ENCODE data around the gene TPM1. TPM values are rescaled to one million over a fixed set of nuclear protein-coding genes. Genes with fewer than 3 reads are reported as not detected.

TPM1 gene
- total RNA-seq, 1 experiment from 2014 or later: 298 TPM

GRCh38 chr15:63067976-63068743, 25.6 kb downstream of the TPM1 start:
- Histone ChIP-seq H3K27me3 (ENCODE audit: control insufficient read depth, insufficient read depth, low read length) (no peaks in the 10 kb centered on the region), H3K9me3 (ENCODE audit: control insufficient read depth, insufficient read depth, low read depth, low read length) (no peaks in the 10 kb centered on the region), H3K4me1 (ENCODE audit: control insufficient read depth, insufficient read depth, low read length) (no peaks in the 10 kb centered on the region), H3K27ac (ENCODE audit: low read length) (no peak overlapping the region), H3K36me3 (ENCODE audit: control insufficient read depth, insufficient read depth, low read length) (peaks cover 19% of the 10 kb centered on the region), H3K4me3 (ENCODE audit: low read depth in 2 of 2, low read length in 2 of 2) (no peak overlapping the region)
- ChIA-PET CTCF (no interaction called here), POLR2A (no interaction called here)
- no peak for TF ChIP-seq TCF7L2 (IDR thresholded peaks at IDR 0.05; ENCODE audit: low read depth, low read length)
- 0 out of 2 replicates have a peak, but pooled peaks have one; percentile 51 for TF ChIP-seq POLR2AphosphoS5 (IDR thresholded peaks at IDR 0.05; ENCODE audit: low read depth, low read length)
- TF ChIP-seq REST (IDR thresholded peaks at IDR 0.05; ENCODE audit: insufficient read depth in 1 of 2, low read depth in 2 of 2, low read length in 1 of 2): no peak
- TF ChIP-seq, protein P1, sequence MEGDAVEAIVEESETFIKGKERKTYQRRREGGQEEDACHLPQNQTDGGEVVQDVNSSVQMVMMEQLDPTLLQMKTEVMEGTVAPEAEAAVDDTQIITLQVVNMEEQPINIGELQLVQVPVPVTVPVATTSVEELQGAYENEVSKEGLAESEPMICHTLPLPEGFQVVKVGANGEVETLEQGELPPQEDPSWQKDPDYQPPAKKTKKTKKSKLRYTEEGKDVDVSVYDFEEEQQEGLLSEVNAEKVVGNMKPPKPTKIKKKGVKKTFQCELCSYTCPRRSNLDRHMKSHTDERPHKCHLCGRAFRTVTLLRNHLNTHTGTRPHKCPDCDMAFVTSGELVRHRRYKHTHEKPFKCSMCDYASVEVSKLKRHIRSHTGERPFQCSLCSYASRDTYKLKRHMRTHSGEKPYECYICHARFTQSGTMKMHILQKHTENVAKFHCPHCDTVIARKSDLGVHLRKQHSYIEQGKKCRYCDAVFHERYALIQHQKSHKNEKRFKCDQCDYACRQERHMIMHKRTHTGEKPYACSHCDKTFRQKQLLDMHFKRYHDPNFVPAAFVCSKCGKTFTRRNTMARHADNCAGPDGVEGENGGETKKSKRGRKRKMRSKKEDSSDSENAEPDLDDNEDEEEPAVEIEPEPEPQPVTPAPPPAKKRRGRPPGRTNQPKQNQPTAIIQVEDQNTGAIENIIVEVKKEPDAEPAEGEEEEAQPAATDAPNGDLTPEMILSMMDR (IDR thresholded peaks at IDR 0.05): no peak
- DNase-seq (ENCODE audit: low read depth, low spot score): no peak
- no TSS peak for BruUV-seq (replicated peaks)
- ATAC-seq: no peak
- in situ Hi-C loops (cut with HindIII; ENCODE audit: low pct_unique_long_range_greater_than_20kb, low sequenced_read_pairs) (no loop called here), intact Hi-C loops (cut with micrococcal nuclease; ENCODE audit: unreplicated experiment) (no loop called here)

DNA sequence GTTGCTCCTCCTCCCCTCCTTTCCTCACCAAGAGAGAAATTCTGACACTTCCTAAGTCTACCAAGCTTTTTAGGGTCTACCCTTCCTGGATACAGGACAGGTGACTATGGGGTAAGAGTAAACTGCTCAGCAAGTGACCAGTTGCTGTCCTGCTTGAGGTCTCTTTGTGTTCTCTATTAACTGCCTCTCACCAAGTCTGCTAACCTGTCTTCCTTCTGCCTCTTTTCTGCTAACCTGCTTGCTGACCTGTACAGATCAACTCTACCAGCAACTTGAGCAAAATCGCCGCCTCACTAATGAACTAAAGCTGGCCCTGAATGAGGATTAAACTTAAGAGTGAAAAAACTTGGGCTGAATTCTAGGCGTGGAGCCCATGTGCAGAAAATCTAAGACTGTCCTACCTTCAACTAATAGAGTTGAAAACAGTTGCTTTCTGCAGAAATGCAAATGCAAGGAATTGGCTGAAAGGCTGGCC, 27.1 kb downstream of the TPM1 start:
- no TSS peak for BruUV-seq (replicated peaks)
- ATAC-seq (no peak), DNase-seq (ENCODE audit: low read depth, low spot score) (no peak)
- intact Hi-C loops (cut with micrococcal nuclease; ENCODE audit: unreplicated experiment) (no loop called here), in situ Hi-C loops (cut with HindIII; ENCODE audit: low pct_unique_long_range_greater_than_20kb, low sequenced_read_pairs) (no loop called here)
- Histone ChIP-seq H3K27ac (ENCODE audit: low read length) (no peak overlapping the region), H3K27me3 (ENCODE audit: control insufficient read depth, insufficient read depth, low read length) (no peaks in the 10 kb centered on the region), H3K4me3 (ENCODE audit: low read depth in 2 of 2, low read length in 2 of 2) (no peak overlapping the region), H3K4me1 (ENCODE audit: control insufficient read depth, insufficient read depth, low read length) (no peaks in the 10 kb centered on the region), H3K9me3 (ENCODE audit: control insufficient read depth, insufficient read depth, low read depth, low read length) (no peaks in the 10 kb centered on the region), H3K36me3 (ENCODE audit: control insufficient read depth, insufficient read depth, low read length) (peaks cover 12% of the 10 kb centered on the region)
- ChIA-PET POLR2A (no interaction called here), CTCF (no interaction called here)
- TF ChIP-seq, protein P1 (IDR thresholded peaks at IDR 0.05): no peak
- no peak for TF ChIP-seq TCF7L2 (IDR thresholded peaks at IDR 0.05; ENCODE audit: low read depth, low read length)
- TF ChIP-seq REST (IDR thresholded peaks at IDR 0.05; ENCODE audit: insufficient read depth in 1 of 2, low read depth in 2 of 2, low read length in 1 of 2): no peak
- TF ChIP-seq SIN3A (IDR thresholded peaks at IDR 0.05; ENCODE audit: borderline replicate concordance, insufficient read depth, low read depth, low read length): no peak

Measured in Panc1 (cell line).